DND-41 (cell line): ENCODE measurements around the gene TXNDC16.

ENCODE experiments used
- ATAC-seq: fragments of 200-7000 bp; cut with Tn5 transposase; 3 replicates; pipeline ENCODE4 v1.9.1; 2021; ENCODE audit warnings: low read depth; ENCODE audit not compliant: insufficient read depth
- DNase-seq: peaks from one replicate; pipeline ENCODE4 v3.0.0-alpha.2; 2020
- H2AFZ ChIP-seq: 2 replicates; pipeline ENCODE4 v1.6.0; 2012; ENCODE audit warnings: low read depth, low read length
- H3K27ac ChIP-seq: 2 replicates; pipeline ENCODE4 v1.5.1; 2012; ENCODE audit warnings: low read length, inconsistent platforms
- H3K27me3 ChIP-seq: fragments of 200-600 bp; sonication (generic); 2 replicates; pipeline ENCODE4 v1.6.0; 2012; ENCODE audit warnings: low read length, mild to moderate bottlenecking, inconsistent platforms; ENCODE audit not compliant: insufficient read depth, poor library complexity
- H3K36me3 ChIP-seq: 2 replicates; pipeline ENCODE4 v1.5.1; 2012; ENCODE audit warnings: low read length, inconsistent platforms; ENCODE audit not compliant: insufficient read depth
- H3K4me1 ChIP-seq: 2 replicates; pipeline ENCODE4 v1.5.1; 2012; ENCODE audit warnings: mild to moderate bottlenecking, low read length; ENCODE audit not compliant: insufficient read depth
- H3K4me2 ChIP-seq: 2 replicates; pipeline ENCODE4 v1.6.0; 2012; ENCODE audit warnings: mild to moderate bottlenecking, moderate library complexity, low read length, inconsistent platforms; ENCODE audit not compliant: insufficient read depth
- H3K4me3 ChIP-seq, 2 experiments: fragments of 200-600 bp in 1 of 2; shearing (Covaris generic) in 1 of 2; 2 replicates each; pipeline ENCODE4 v1.5.1; 2012 to 2016; ENCODE audit warnings: inconsistent platforms in 2 of 2, low read length in 2 of 2, mild to moderate bottlenecking in 2 of 2, low read depth in 1 of 2, moderate library complexity in 1 of 2
- H3K79me2 ChIP-seq: 2 replicates; pipeline ENCODE4 v1.6.0; 2012; ENCODE audit warnings: low read length, inconsistent platforms; ENCODE audit not compliant: insufficient read depth
- H3K9ac ChIP-seq: 2 replicates; pipeline ENCODE4 v1.6.0; 2012; ENCODE audit warnings: low read depth, mild to moderate bottlenecking, inconsistent platforms, low read length, moderate library complexity
- H3K9me3 ChIP-seq: 2 replicates; pipeline ENCODE4 v1.5.1; 2012; ENCODE audit warnings: low read length, moderate library complexity, mild to moderate bottlenecking, inconsistent platforms; ENCODE audit not compliant: insufficient read depth, severe bottlenecking
- H4K20me1 ChIP-seq: 2 replicates; pipeline ENCODE4 v1.6.0; 2012; ENCODE audit warnings: low read length; ENCODE audit not compliant: insufficient read depth
- EZH2 ChIP-seq: IDR thresholded peaks from 3 replicates; pipeline ENCODE4 v1.6.1; 2012; ENCODE audit warnings: borderline replicate concordance, low read depth, mild to moderate bottlenecking, moderate library complexity, low read length, inconsistent platforms; ENCODE audit not compliant: severe bottlenecking
- TF ChIP-seq, protein P1 (sequence below): IDR thresholded peaks from 2 replicates; pipeline ENCODE4 v1.5.1; 2012; ENCODE audit warnings: borderline replicate concordance, low read length, moderate library complexity, mild to moderate bottlenecking; ENCODE audit not compliant: poor library complexity, severe bottlenecking; ENCODE audit errors: extremely low read depth

TXNDC16 gene, protein sequence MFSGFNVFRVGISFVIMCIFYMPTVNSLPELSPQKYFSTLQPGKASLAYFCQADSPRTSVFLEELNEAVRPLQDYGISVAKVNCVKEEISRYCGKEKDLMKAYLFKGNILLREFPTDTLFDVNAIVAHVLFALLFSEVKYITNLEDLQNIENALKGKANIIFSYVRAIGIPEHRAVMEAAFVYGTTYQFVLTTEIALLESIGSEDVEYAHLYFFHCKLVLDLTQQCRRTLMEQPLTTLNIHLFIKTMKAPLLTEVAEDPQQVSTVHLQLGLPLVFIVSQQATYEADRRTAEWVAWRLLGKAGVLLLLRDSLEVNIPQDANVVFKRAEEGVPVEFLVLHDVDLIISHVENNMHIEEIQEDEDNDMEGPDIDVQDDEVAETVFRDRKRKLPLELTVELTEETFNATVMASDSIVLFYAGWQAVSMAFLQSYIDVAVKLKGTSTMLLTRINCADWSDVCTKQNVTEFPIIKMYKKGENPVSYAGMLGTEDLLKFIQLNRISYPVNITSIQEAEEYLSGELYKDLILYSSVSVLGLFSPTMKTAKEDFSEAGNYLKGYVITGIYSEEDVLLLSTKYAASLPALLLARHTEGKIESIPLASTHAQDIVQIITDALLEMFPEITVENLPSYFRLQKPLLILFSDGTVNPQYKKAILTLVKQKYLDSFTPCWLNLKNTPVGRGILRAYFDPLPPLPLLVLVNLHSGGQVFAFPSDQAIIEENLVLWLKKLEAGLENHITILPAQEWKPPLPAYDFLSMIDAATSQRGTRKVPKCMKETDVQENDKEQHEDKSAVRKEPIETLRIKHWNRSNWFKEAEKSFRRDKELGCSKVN

DNA sequence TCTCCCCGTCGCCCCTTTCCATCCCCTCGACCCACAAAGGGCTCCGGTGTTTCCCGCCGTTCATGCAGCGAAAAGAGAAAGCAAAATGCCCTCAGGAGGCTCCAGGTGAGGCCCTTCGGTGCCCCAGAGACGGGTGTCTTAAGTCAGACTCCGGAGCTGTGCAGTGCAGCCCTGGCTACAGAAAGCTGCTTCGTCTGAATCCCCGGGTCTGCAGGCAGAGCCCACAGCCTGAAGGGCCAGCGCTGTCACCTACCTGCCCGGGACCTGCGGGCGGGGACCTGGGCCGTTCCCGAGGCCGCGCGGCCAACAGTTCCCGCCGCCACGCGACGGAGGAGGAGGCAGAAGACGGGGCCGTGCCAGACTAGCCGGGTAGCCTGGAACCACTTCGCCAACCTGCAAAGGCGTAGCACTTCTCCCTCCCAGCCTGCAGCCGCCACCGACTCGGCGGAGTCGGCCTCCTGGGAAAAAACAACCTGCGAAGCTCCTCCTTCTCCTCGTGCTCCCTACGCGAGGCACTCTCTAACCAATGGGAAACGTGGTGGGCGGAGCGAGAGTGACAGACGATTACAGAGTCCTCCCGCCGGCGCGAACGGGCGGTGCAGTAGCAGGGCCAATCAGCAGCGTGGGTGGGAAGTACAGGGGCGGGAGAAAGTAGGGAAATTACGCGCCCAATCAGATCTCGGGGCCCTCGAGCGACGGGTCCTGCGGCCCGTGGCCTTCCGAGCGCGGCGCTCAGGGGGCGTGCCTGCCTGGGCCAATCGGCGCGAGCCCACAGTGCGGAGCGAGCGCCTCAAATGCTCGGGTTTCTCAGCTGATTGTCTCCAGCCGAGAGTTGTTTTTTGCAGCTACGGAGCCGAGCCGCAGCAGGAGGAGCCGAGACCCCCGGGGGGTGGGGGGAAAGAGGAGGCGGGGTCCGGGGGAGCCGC lies at the start of gene TXNDC16, which contains the start of gene GPR137C:
TSS of gene TXNDC16 (minus strand) at position 443 of the 926 bp plus-strand sequence. CDS start 8,948 bp downstream, outside the sequence.
TSS of gene GPR137C (plus strand) at position 774 of the 926 bp plus-strand sequence. CDS start 312 bp downstream, outside the sequence.
- peaks cover 39% of the 10 kb centered on the region for H3K79me2 ChIP-seq
- no peaks in the 10 kb centered on the region; the same call in 1 of the 2 replicates for H3K36me3 ChIP-seq
- H4K20me1 ChIP-seq = no peaks in the 10 kb centered on the region
- TF ChIP-seq, protein P1, sequence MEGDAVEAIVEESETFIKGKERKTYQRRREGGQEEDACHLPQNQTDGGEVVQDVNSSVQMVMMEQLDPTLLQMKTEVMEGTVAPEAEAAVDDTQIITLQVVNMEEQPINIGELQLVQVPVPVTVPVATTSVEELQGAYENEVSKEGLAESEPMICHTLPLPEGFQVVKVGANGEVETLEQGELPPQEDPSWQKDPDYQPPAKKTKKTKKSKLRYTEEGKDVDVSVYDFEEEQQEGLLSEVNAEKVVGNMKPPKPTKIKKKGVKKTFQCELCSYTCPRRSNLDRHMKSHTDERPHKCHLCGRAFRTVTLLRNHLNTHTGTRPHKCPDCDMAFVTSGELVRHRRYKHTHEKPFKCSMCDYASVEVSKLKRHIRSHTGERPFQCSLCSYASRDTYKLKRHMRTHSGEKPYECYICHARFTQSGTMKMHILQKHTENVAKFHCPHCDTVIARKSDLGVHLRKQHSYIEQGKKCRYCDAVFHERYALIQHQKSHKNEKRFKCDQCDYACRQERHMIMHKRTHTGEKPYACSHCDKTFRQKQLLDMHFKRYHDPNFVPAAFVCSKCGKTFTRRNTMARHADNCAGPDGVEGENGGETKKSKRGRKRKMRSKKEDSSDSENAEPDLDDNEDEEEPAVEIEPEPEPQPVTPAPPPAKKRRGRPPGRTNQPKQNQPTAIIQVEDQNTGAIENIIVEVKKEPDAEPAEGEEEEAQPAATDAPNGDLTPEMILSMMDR = no peak
- no peak for TF ChIP-seq EZH2
- peak; percentile 93 for ATAC-seq
- peak within 1 kb of the TSS; percentile 92 for H2AFZ ChIP-seq
- peaks cover 35% of the 10 kb centered on the region for H3K4me1 ChIP-seq
- H3K4me3 ChIP-seq = peak within 1 kb of the TSS; percentile 72 to 76
- H3K27me3 ChIP-seq = no peaks in the 10 kb centered on the region
- H3K4me2 ChIP-seq = peak within 1 kb of the TSS; percentile 86
- peak; percentile 100 for DNase-seq
- H3K27ac ChIP-seq = peak within 1 kb of the TSS; percentile 81
- H3K9me3 ChIP-seq = no peaks in the 10 kb centered on the region
- H3K9ac ChIP-seq = peak within 1 kb of the TSS; percentile 76

DNA sequence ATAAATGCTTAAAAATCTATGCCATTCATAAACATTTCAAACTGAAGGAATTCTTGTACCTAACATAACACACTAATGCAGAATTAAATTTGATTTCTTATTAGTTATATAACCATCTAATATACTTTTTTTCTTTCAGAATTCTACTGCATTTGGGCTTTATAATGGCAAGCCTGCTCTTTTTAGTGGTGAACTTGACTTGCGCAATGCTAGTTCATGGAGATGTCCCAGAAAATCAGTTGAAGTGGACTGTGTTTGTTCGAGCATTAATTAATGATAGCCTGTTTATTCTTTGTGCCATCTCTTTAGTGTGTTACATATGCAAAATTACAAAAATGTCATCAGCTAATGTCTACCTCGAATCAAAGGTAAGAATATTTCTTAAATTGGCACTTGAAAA lies 47.7 kb upstream of the TXNDC16 start:
- H3K36me3 ChIP-seq = no peaks in the 10 kb centered on the region
- H3K4me3 ChIP-seq = no peak overlapping the region
- ATAC-seq (no peak), DNase-seq (no peak)
- H2AFZ ChIP-seq = no peak overlapping the region
- H3K27ac ChIP-seq = no peak overlapping the region
- H3K9me3 ChIP-seq = no peaks in the 10 kb centered on the region
- TF ChIP-seq, protein P1 = no peak
- TF ChIP-seq EZH2 = no peak
- H3K27me3 ChIP-seq = no peaks in the 10 kb centered on the region
- no peaks in the 10 kb centered on the region for H4K20me1 ChIP-seq
- H3K79me2 ChIP-seq = no peaks in the 10 kb centered on the region
- H3K4me1 ChIP-seq = no peaks in the 10 kb centered on the region
- H3K9ac ChIP-seq = no peak overlapping the region
- H3K4me2 ChIP-seq = no peak overlapping the region

DNA sequence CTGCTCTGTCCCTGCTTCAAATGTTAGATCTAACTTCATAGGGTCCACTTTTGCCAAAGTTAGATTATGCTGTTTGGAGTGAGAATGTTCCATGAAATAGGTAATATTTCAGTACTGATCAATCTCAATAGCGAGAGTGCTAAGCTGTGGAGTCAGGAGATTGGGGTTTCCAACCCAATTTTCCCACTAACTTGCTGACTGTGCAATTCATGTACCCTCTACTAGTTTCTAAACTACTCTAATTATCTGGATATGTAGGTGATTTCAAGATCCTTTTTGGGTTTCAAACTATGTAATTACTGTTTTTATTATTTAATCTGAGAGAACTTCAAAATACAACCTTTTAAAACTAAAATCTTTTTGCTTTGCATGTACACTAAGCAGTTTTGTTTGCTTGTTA lies 46.3 kb upstream of the TXNDC16 start:
- no peaks in the 10 kb centered on the region for H3K9me3 ChIP-seq
- H3K4me2 ChIP-seq = no peak overlapping the region

More for the DNA sequence above, 46.3 kb upstream of the TXNDC16 start:
- Histone ChIP-seq H4K20me1 (no peaks in the 10 kb centered on the region), H2AFZ (no peak overlapping the region), H3K36me3 (no peaks in the 10 kb centered on the region), H3K4me3 (no peak overlapping the region), H3K27ac (no peak overlapping the region), H3K9ac (no peak overlapping the region), H3K79me2 (no peaks in the 10 kb centered on the region), H3K4me1 (no peaks in the 10 kb centered on the region), H3K27me3 (no peaks in the 10 kb centered on the region)
- TF ChIP-seq, protein P1 = no peak
- no peak for TF ChIP-seq EZH2
- ATAC-seq (no peak), DNase-seq (no peak)
